GM23338 (cell line): ENCODE measurements around the gene HTRA2.

Experiments
- EZH2 ChIP-seq: fragments of 200-600 bp; sonication (generic); IDR thresholded peaks from one replicate; pipeline ENCODE4 v1.8.0; 2017; ENCODE audit warnings: antibody characterized with exemption, mild to moderate bottlenecking, low read depth; ENCODE audit not compliant: unreplicated experiment
- EZH2phosphoT487 ChIP-seq: fragments of 200-600 bp; sonication (generic); IDR thresholded peaks from one replicate; pipeline ENCODE4 v1.8.1; 2018; ENCODE audit warnings: antibody characterized with exemption; ENCODE audit not compliant: unreplicated experiment
- NANOG ChIP-seq: IDR thresholded peaks from 2 replicates; pipeline ENCODE4 v1.6.1; 2016; ENCODE audit warnings: antibody characterized with exemption, borderline replicate concordance
- POLR2AphosphoS5 ChIP-seq: IDR thresholded peaks from 2 replicates; pipeline ENCODE4 v1.6.1; 2016; ENCODE audit warnings: antibody characterized with exemption, low read depth
- TF ChIP-seq, protein P1 (sequence below), 2 experiments: fragments of 200-600 bp in 1 of 2; sonication (generic) in 1 of 2; conservative IDR thresholded peaks; 2 replicates each; pipeline versions ENCODE4 v1.5.1 to v1.6.1; 2016 to 2017; ENCODE audit warnings: antibody characterized with exemption in 2 of 2, low read depth in 2 of 2, mild to moderate bottlenecking in 2 of 2, moderate library complexity in 1 of 2
- TF ChIP-seq, protein P2 (sequence below): fragments of 250-450 bp; sonication (Bioruptor Pico); IDR thresholded peaks from 2 replicates; pipeline ENCODE4 v1.5.0; 2020; ENCODE audit warnings: mild to moderate bottlenecking, moderate library complexity

DNA sequence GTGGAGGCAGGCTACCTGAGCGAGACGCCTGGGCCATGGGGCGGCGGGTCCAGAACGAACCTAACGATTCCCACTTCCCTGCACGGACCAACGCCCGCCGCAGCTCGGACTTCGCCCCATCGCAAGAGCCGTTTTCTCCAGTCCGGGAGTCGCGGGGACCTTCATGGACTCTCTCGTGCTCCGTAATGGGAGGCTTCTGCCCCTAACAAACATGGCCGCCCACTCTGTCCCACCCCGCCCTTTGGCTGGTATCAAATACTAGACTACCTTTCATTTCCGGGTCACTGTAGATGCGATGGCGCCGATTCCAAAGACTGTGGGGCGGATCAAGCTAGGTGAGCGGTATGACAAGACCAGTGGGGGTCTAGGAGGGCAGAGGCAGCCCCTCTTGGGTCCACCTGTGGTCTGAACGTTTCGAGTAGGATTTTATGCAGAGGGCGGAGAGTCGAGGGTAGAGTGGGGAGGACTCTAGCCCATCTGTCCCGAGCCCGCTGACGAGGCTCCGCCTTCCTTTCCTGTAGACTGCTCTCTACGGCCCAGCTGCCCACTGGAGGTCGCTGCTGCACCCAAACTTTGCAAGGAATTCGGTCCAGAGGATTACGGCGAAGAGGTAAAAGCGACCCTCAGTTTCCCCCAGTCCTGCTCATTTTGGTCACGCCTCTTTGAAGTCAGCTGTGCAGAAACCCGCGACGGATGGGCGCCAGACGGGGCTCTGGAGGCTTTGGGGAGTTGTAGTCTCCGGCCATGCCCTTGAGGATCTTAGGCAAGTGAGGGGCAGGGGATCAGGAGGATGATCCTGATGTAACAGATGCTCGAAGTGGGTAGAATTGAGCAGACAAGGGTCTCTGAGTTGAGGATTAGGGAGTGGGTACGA is 46.7 kb upstream of the HTRA2 start, which contains the start of the genes CCDC142 and TTC31:
- TF ChIP-seq, protein P1, sequence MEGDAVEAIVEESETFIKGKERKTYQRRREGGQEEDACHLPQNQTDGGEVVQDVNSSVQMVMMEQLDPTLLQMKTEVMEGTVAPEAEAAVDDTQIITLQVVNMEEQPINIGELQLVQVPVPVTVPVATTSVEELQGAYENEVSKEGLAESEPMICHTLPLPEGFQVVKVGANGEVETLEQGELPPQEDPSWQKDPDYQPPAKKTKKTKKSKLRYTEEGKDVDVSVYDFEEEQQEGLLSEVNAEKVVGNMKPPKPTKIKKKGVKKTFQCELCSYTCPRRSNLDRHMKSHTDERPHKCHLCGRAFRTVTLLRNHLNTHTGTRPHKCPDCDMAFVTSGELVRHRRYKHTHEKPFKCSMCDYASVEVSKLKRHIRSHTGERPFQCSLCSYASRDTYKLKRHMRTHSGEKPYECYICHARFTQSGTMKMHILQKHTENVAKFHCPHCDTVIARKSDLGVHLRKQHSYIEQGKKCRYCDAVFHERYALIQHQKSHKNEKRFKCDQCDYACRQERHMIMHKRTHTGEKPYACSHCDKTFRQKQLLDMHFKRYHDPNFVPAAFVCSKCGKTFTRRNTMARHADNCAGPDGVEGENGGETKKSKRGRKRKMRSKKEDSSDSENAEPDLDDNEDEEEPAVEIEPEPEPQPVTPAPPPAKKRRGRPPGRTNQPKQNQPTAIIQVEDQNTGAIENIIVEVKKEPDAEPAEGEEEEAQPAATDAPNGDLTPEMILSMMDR (conservative IDR thresholded peaks at IDR 0.05; ENCODE audit: low read depth in 2 of 2) = peak; percentile 89 to 90
- TF ChIP-seq, protein P2, sequence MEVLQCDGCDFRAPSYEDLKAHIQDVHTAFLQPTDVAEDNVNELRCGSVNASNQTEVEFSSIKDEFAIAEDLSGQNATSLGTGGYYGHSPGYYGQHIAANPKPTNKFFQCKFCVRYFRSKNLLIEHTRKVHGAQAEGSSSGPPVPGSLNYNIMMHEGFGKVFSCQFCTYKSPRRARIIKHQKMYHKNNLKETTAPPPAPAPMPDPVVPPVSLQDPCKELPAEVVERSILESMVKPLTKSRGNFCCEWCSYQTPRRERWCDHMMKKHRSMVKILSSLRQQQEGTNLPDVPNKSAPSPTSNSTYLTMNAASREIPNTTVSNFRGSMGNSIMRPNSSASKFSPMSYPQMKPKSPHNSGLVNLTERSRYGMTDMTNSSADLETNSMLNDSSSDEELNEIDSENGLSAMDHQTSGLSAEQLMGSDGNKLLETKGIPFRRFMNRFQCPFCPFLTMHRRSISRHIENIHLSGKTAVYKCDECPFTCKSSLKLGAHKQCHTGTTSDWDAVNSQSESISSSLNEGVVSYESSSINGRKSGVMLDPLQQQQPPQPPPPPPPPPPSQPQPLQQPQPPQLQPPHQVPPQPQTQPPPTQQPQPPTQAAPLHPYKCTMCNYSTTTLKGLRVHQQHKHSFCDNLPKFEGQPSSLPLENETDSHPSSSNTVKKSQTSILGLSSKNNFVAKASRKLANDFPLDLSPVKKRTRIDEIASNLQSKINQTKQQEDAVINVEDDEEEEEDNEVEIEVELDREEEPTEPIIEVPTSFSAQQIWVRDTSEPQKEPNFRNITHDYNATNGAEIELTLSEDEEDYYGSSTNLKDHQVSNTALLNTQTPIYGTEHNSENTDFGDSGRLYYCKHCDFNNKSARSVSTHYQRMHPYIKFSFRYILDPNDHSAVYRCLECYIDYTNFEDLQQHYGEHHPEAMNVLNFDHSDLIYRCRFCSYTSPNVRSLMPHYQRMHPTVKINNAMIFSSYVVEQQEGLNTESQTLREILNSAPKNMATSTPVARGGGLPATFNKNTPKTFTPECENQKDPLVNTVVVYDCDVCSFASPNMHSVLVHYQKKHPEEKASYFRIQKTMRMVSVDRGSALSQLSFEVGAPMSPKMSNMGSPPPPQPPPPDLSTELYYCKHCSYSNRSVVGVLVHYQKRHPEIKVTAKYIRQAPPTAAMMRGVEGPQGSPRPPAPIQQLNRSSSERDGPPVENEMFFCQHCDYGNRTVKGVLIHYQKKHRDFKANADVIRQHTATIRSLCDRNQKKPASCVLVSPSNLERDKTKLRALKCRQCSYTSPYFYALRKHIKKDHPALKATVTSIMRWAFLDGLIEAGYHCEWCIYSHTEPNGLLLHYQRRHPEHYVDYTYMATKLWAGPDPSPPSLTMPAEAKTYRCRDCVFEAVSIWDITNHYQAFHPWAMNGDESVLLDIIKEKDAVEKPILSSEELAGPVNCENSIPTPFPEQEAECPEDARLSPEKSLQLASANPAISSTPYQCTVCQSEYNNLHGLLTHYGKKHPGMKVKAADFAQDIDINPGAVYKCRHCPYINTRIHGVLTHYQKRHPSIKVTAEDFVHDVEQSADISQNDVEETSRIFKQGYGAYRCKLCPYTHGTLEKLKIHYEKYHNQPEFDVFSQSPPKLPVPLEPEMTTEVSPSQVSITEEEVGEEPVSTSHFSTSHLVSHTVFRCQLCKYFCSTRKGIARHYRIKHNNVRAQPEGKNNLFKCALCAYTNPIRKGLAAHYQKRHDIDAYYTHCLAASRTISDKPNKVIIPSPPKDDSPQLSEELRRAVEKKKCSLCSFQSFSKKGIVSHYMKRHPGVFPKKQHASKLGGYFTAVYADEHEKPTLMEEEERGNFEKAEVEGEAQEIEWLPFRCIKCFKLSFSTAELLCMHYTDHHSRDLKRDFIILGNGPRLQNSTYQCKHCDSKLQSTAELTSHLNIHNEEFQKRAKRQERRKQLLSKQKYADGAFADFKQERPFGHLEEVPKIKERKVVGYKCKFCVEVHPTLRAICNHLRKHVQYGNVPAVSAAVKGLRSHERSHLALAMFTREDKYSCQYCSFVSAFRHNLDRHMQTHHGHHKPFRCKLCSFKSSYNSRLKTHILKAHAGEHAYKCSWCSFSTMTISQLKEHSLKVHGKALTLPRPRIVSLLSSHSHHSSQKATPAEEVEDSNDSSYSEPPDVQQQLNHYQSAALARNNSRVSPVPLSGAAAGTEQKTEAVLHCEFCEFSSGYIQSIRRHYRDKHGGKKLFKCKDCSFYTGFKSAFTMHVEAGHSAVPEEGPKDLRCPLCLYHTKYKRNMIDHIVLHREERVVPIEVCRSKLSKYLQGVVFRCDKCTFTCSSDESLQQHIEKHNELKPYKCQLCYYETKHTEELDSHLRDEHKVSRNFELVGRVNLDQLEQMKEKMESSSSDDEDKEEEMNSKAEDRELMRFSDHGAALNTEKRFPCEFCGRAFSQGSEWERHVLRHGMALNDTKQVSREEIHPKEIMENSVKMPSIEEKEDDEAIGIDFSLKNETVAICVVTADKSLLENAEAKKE (CRISPR knock-in tag) = no peak
- TF ChIP-seq EZH2 (no peak), NANOG (peak; percentile 96), EZH2phosphoT487 (no peak), POLR2AphosphoS5 (peak; percentile 89)
